ENCODE data around the gene RNF138.
A peak's percentile ranks its signal among the peaks of the same experiment; 100 is the strongest.

The RNF138 gene

GRCh38 chr18:32091724-32092421 lies at the start of gene RNF138:
Gene RNF138, plus strand, starts transcription at chr18:32091874. Its CDS starts 903 bp downstream, at chr18:32092777.
- peak within 1 kb of the TSS; percentile 95 for H3K4me3 ChIP-seq (ENCODE audit: low read depth, low read length)
- TF ChIP-seq MYC (IDR thresholded peaks at IDR 0.05; ENCODE audit: low read depth, low read length) = 0 out of 2 replicates have a peak, but pooled peaks have one; percentile 21
- peak; percentile 58 for TF ChIP-seq MAX (IDR thresholded peaks at IDR 0.05; ENCODE audit: low read depth, low read length)
- TF ChIP-seq POLR2A (IDR thresholded peaks at IDR 0.05; ENCODE audit: extremely low read depth, insufficient read length) = peak; percentile 63
- TF ChIP-seq CTCF (IDR thresholded peaks at IDR 0.05; ENCODE audit: low read depth, low read length) = no peak

DNA sequence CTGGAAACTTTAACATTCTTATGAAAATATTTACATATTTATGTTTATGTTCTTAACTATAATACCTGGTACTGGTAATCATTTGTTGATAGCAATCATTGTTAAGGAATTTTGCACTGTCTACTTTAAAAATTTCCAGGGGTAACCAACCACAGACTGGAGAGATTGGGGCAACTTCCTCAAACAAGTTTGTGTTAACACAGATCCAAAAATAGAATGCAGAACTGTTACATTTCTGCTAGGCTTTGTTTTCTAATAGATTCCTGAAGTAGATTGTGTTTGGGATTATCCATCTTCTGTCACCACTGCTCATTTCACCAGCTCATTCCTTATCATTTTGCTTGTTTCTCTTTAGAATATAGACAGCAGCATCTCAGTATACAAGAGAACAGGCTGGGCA lies 49.3 kb upstream of the RNF138 start:
- DNase-seq (ENCODE audit: low read depth) = peak; percentile 78
- H3K4me3 ChIP-seq (ENCODE audit: low read depth, low read length) = no peak overlapping the region
- no peak for TF ChIP-seq POLR2A (IDR thresholded peaks at IDR 0.05; ENCODE audit: extremely low read depth, insufficient read length)
- TF ChIP-seq MAX (IDR thresholded peaks at IDR 0.05; ENCODE audit: low read depth, low read length) = no peak
- TF ChIP-seq CTCF (IDR thresholded peaks at IDR 0.05; ENCODE audit: low read depth, low read length) = no peak
- no peak for TF ChIP-seq MYC (IDR thresholded peaks at IDR 0.05; ENCODE audit: low read depth, low read length)

More at GRCh38 chr18:32091724-32092421, at the start of gene RNF138:
- DNase-seq (ENCODE audit: low read depth) = peak; percentile 90

DNA sequence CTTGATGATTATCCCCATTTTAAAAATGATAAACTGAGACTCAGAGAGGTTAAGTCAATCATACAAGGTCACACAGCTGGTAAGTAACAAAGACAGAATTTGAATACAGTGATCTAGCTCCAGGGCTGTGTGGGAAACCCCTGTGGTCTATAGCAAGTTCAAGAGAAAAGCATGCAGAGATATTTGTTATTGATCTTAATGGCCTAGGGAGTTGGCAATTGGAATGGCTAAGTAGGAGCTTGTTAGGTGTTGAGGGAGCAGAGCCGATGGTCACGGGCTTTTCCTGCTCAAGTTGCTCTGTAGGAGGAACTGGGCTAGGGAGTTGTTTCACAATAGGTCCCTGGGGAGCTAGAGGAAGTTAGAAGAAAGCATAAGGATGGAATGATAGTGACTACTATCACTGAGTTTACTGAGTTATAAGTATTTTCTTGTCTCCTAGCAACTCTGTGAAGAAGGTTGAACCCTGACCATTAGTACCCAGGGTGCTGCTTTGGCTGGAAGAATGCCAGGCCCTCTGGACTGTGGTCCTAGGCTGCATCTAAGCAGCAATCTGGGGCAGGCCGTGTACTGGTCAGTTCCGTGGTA lies 43.1 kb upstream of the RNF138 start:
- H3K4me3 ChIP-seq (ENCODE audit: low read depth, low read length) = no peak overlapping the region
- peak; percentile 94 for DNase-seq (ENCODE audit: low read depth)
- TF ChIP-seq POLR2A (IDR thresholded peaks at IDR 0.05; ENCODE audit: extremely low read depth, insufficient read length) (no peak), MAX (IDR thresholded peaks at IDR 0.05; ENCODE audit: low read depth, low read length) (no peak), CTCF (IDR thresholded peaks at IDR 0.05; ENCODE audit: low read depth, low read length) (no peak), MYC (IDR thresholded peaks at IDR 0.05; ENCODE audit: low read depth, low read length) (no peak)

DNA sequence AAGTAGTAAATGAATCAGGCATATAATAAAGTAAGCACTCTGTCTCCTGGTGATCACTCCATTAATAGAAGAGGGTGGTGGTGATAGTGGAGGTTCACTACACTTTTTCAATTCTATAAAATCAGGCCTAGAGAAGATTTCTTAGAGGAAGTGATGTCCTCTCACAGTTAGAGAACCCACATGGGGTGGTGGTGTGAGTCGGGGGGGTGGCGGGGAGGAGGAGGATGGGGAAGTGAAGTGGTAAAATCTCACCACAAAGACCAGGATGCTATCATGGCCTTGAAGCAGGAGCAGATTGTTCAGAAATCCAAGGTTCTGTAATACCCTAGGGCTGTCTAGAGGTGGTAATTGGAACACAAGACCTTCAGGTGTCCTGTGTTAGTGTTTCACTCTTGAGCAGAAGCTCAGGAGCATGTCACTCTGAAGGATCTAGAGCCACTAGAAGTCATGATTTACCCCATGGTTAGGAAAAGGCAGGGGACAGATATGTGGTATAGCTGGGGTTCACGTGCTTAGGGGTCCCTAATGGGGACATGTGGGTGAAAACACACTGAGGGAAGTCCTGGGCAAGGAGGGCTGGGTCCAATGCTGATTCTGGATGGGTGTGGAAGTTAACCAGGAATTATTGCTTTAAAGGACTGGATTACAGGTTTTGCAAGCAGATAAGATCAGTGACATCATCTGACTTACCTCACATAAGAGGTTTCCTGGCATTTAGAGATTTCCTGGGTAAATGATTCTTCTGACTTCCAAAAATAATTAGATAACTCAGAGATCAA lies 42.1 kb upstream of the RNF138 start:
- peak; percentile 91 for DNase-seq (ENCODE audit: low read depth)
- TF ChIP-seq MAX (IDR thresholded peaks at IDR 0.05; ENCODE audit: low read depth, low read length) (no peak), MYC (IDR thresholded peaks at IDR 0.05; ENCODE audit: low read depth, low read length) (no peak), CTCF (IDR thresholded peaks at IDR 0.05; ENCODE audit: low read depth, low read length) (no peak), POLR2A (IDR thresholded peaks at IDR 0.05; ENCODE audit: extremely low read depth, insufficient read length) (no peak)
- H3K4me3 ChIP-seq (ENCODE audit: low read depth, low read length) = peak overlapping the region; percentile 14

GRCh38 chr18:32056613-32057358 lies 34.9 kb upstream of the RNF138 start:
- H3K4me3 ChIP-seq (ENCODE audit: low read depth, low read length) = no peak overlapping the region
- no peak for TF ChIP-seq CTCF (IDR thresholded peaks at IDR 0.05; ENCODE audit: low read depth, low read length)
- no peak for DNase-seq (ENCODE audit: low read depth)

Data from NB4 (cell line).